GM19395 (cell line): ENCODE results near the gene KCNK18.
"Not testable (repeated sequence)": the region's sequence is repeated elsewhere in the genome, so short reads cannot be mapped to it uniquely, and the experiment has no call there.

Source experiments
- ATAC-seq: cut with Tn5 transposase; IDR thresholded peaks from one replicate; pipeline ENCODE4 v1.9.1; 2021; ENCODE audit warnings: mild to moderate bottlenecking, moderate library complexity; ENCODE audit not compliant: unreplicated experiment

Gene KCNK18

DNA sequence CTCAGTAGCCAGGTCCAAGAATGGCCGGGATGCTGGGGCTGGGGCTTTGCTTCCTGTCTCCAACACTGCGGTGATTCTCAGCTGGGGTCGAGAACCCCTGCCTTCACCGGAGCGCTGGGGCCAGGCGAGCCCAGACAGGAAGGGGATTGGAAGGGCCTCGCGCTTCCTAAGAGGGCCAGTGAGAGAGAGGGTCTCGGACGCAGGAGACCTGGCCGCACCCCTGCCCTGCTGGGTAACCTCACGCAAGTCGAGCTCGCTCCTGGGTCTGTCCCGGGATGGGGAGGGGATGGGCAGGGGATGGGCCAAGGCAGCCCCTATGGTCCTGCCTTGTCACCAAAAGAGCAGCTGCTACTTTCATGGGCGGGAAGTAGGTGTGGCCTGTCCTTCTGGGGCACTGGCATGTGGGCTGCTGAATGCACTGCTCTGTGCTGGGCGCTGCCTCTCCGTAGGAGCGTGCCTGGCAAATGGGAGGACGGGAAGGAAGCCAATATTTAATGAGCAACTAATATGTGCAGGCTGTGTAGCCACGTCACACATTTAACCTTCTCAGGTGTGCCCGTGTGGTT lies 20.0 kb downstream of the KCNK18 start:
- ATAC-seq: peak; percentile 59

DNA sequence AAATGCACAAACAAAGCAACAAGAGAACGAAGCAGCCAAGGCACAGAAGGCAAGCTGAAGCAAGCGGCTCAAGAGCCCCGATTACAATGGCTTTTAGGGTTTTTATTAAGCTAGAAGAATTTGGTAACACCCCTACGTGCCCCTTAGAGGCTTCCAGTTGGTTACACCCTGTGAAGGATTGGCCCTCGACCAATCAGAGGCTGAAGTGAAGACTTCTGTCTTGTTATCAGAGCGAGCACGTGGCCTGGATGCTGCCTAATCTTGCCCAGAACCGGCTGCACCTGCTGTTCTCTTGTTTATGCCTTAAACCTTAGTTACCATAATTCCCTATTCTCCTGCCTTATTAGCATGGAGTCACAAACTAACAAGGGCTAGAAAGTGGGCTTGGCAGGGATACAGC lies 21.4 kb downstream of the KCNK18 start:
- no peak for ATAC-seq

DNA sequence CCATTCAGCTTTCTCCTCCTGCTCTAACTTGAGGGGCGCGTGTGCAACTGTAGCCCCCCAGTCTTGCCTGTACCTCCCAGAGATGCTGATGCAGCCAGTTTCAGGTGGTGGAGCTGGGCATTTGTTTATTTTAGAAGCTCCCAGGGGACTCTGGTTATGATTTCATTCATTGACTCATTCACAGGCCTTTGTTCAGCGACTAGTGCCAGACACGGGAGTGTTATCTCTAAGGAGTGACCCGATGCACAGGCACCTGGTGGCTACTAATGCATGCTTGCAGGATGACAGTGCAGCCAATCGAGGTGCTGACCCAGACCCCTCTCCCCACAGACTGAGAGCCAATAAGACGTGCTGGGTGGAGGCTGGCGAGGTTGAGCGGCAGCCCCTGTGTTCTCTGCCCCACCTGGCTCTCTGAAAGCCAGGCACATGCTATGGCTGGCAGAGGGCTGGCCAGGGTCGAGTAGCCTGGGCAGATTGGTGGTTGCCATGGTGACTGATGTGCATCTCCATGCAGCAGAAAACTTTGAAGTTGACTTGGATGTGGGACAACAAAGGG lies 23.9 kb downstream of the KCNK18 start:
- no peak for ATAC-seq

DNA sequence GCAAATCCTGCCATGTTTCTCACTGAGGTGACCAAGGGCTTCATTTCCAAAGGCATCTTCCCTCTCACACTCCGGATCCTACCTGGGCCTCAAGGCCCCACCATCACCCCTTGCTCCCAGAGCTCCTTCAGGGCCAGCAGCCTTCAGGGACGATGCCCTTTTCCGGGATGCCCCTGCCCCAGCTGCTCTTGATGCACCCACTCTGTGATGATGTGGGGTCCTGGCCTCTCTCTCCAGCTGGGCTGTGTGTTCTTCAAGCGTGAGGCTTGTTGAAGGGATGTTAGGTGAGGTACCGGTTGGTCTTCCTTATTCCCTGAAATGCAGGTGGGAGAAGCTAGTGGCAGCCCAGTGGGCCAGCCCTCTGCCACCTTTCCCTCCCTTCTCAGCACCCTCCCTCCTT lies 25.3 kb downstream of the KCNK18 start:
- ATAC-seq: no peak

DNA sequence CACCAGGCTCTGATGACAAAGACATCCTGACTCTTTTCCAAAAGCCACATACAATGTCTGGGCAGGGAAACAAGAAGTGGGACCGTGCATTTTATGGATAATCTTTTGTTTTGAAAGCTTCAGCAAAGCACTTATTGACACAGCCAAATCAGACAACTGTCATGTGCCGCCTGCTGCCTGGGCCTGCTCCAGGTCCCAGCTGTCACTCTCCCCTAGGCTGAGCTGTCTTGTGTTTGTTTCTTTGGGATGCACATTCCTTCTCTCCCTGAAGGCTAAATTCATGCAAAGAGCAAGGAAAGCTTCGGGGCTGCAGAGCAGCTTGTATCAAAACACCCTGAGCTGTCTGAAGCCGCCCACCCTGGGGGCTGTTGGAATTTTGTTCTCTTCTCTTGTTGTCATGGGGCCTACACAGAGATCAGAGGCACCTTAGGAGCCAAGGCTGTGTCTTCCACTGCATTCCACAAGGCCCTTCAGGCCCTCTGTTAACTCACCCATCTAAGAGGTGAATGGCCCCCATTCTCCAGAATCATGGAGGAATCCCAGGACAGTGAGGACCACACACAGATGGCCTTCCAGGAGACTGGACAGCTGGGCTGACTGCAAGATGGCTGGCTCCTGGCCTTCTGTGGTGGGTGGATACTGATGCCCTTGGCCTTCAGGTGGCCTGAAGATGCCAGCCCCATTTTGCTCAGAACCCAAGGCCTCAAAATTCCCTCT lies 25.8 kb downstream of the KCNK18 start:
- ATAC-seq: no peak

DNA sequence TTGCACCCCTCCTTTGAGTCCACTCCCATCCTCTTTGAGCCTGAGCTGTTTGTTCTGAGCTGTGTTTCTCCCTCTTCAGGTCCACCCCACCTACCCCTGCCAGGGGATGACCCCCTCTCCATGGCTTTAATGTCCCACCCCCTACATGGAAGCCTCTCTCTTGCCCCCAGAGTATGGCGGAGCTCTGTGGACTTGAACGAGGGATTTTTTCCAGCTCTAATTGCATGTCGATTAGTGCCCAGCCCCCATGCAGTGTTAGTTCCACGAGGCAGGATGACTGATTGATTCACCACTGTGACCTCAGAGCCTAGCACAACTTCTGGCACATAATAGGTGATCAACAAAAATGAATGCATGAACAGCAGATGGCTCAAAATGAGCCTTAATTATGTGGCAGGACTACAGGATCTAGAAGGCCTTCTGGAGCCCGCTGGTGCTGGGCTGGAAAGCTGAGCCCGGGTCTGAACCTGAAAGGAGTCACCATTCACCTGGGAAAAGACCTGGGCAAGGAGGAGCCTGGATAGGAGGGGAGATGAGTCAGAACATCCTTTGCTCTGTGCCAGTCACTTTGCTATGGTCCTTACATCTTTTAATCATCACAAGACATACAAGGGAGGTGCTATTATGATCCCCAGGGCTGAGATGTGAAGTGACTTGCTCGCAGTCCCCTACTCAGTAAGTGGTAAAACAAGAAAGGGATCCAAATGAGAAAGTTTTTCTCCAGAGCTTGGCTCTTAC lies 26.6 kb downstream of the KCNK18 start:
- no peak for ATAC-seq

DNA sequence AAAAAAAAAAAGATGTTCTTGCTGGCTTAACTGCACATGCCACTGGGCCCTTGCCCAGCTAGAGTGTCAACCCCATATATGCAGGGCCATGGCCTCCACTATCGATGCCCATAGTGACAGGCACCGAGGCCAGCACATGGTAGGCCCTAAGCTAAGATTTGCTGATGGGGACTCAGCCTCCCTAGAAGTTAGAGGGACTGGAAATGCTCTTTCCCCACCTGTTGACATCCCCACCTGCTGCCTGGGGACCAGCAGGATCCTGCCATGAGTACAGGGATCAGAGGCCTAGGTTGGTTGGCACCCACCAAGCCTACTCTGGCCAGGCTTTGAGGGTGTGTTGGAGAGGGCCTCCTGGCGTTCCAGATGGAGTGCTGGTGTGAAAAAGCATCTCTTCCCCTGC lies 27.6 kb downstream of the KCNK18 start:
- no peak for ATAC-seq

DNA sequence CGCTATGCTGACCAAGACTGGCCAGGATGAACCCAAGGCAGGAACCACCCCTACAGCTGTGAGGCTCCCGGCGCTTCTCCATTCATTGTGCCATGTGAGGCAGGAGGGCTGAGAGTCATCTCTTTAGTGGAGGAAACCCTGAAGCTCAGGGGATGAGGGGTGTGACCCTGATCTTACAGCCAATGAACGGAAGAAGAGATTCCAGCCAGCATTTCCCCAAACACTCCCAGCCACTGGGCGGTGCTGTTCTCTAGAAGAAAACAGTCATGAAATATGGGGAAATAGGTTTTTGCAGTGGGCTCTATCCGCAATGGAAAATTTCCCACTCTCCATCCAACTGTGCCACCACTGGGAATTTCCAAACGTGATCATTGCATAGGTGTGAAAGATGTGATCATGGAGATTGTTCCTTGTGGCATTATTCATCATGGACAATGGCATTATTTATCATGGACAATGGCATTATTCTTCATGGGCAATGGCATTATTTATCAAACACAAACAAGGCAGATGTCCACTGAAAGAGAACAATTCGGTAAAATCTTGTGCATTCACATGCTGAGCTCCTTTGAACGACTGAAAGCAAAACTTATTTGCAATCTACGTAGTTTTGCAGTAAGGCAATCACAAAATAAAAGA lies 29.6 kb downstream of the KCNK18 start:
- no peak for ATAC-seq

DNA sequence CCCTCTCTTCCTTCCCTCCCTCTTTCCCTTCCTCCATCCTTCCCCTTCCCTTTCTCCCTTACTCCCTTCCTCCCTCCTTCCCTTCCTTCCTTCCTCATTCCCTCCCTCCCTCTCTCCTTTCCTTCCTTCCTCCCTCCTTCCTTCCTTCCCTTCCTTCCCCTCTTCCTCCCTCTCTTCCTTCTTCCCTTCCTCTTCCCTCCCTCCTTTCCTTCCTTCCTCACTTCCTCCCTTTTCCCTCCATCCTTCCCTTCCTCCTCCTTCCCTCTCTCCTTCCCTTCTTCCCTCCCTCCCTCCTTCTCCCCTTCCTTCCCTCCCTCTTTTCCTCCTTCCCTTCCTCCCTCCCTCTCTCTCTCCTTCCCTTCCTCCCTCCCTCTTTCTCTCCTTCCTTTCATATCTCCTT lies 30.9 kb downstream of the KCNK18 start:
- ATAC-seq: no peak

DNA sequence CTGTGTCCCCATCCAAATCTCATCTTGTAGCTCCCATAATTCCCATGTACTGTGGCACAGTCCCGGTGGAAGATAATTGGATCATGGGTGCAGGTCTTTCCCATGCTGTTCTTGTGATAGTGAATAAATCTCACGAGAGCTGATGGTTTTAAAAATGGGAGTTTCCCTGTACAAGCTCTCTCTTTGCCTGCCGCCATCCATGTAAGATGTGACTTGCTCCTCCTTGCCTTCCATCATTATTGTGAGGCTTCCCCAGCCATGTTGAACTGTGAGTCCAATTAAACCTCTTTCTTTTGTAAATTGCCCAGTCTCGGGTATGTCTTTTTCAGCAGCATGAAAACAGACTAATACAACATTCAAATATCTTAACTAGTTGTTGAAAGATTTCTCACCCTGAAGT lies 32.8 kb downstream of the KCNK18 start:
- not testable (repeated sequence) for ATAC-seq

DNA sequence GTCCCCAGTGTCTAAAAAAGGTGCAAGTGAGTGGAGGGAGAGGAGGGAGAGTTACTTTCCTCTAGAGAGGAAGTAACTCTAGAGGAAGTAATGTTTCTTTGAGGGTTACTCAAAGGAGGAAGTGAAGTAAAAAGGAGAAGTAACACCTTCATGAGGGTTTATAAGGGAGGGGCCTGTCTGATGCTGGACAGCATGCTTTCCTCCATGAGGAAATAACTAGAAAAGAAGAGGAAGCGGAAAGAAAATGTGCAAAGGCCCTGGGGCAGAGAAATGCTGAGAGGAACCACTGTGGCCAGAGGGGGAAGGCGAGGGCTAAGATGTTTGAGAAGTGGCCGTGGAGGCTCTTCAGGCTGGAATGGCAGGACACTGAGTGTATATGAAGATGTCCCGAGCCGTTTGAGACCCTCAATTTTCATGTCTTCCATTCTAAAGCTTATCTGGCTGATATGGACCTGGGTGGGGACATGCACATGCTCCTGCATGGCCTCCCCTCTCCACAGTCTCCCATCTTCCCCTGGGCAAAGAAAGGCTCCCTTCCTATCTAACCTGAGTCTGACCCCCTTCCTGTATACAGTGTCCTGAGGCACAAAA lies 40.2 kb downstream of the KCNK18 start:
- ATAC-seq: no peak

DNA sequence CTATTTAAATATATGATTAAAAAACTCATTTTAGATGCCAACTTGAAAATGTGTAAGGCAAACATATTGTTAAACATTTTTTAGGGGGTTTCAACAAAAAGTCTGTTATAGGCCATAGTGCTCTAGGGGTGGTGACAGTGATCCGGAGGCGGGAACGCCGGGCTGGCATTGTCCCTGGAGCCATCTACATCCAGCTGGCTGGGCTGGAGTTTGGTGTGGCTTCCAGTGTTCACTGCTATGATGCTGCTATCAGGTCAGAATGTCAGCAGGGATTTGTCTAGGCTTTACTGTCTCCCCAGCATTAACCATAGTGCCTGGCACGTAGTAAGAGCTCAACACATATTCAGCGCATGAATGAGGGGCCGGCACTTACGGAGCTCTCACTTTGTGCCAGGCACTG lies 41.8 kb downstream of the KCNK18 start:
- no peak for ATAC-seq

DNA sequence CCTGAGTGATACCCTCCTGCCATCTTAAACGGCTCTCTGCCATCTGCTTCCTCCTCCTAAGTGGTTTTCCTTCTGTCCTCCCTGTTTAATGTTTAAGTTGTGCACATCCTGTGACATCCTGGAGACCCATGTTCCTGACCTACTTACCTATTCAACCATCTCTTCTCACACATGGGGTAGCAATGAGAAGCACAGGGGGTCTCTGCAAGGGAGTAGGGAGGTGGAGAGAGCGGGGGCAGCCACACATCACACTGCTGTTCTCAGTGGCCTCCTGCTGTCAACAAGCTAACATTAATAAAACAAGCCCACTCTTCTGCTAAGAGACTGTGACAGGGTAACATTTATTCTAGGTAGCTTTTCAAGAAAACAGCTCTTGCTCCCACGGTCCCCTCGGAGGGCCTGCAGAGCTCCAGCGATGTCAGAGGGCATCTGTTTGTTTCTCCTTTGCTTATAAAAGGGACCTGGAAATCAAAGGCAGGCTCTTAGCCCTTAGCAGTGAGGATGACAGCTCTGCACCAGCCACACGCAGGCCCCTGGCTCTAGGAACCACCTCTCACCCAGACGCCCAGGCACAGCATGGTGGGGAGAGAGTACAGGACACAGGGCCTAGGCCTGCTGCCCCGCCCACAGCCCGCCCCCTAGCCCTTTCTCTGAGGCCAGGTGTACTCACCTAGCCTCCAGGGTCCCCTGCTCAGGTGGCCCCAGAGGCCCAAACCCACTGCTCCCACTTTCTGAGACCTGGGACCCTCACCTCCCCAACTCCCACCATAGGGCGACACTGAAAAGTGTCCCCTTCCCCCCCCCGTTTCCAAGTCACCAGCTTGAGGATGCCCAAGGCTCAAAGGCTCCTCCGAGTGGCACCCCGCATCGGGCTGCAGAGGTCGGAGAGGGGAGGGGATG lies 42.7 kb downstream of the KCNK18 start:
- ATAC-seq: no peak

DNA sequence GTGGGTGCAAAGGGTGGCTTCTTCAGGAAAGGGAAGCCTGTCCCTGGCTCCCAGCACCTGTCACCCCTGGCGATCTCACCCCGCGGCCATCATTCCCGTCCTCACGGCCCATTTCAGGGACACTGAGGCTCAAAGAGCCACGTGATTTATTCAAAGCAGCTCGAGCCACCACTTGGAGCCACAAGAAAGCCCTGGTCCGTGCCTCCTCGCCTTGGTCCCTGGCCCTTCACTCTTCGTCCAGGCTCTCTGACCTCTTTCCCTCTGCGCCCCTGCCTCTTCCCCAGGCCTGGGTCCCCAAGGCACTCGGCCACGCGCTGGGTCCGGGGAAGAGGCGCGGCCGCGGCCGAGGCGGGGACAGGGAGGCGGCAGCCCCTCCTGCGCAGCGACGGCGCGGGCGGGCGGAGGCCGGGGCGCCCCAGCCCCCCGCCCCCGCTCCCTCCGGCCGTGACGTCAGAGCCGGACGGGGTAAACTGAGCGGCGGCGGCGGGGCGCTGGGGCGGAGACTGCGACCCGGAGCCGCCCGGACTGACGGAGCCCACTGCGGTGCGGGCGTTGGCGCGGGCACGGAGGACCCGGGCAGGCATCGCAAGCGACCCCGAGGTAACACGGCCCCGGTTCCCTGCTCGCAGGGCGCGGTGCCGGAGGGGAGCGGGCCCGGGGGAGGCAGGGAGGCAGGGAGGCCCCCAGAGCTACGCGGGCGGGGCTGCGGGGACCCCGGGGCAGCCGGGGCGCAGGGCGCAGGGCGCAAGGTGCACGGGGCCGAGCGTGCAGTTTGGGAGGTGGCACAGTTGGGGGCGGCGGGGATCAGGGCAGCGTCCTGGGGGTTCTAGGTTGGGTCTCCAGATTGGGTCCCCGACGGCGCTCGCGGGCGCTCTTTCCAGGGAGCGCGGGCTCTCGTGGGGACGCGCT lies 43.6 kb downstream of the KCNK18 start, which contains the start of gene SLC18A2:
Gene SLC18A2 (plus strand): TSS at position 494 of the 909 bp plus-strand sequence. CDS start 580 bp downstream, outside the sequence.
- no peak for ATAC-seq

DNA sequence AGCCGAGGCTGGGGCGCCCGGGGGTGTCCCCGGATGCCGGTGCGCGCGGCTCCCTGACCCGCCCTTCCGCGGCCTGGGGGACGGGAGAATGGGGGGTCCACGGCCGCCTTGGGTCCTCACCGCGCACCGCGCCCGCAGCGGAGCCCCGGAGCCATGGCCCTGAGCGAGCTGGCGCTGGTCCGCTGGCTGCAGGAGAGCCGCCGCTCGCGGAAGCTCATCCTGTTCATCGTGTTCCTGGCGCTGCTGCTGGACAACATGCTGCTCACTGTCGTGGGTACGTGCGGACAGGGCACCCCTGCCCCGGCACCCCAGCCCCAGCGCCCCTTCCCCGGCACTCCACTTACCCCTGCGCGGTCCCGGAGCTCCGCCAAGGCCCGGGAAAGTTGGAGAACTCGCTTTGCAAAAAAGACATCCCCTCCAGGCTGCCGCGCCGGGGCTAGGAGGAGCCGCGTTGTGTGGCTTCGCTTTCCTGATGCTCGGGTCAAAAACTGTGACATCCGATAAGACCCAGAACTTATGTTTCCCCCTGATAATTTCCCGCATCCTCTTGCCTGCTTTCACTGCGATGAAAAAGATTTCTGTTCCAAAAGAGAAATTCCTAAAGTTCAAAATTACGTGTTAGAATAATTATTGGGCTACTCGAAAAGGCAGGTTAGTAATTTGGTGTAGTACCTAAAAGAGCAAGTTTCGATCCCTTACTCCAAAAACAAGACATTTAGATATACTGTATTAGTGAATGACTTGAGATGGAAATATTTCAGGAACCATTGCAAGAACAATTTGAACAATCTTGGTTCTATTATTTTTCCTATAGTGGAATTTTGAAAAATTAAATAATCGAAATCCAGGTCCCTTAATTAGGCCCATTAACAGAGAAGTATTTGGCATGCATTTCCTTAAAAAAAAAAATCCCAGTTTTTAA lies 44.5 kb downstream of the KCNK18 start:
- ATAC-seq: no peak

DNA sequence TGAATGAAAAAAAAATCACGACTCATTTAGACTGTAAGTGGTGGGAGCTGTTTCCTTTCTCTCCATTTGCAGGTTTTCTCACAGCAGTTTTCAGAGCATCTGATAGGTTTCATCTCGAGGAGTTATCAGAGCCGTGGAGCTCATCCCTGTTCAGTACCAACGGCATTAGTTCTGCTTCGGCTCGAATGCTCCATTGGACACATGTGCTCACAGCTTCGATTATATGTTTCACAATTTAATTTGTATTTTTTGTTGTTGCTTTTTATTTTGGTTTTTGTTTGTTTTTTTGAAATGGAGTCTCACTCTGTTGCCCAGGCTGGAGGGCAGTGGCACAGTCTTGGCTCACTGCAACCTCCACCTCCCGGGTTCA lies 45.2 kb downstream of the KCNK18 start:
- ATAC-seq: no peak

DNA sequence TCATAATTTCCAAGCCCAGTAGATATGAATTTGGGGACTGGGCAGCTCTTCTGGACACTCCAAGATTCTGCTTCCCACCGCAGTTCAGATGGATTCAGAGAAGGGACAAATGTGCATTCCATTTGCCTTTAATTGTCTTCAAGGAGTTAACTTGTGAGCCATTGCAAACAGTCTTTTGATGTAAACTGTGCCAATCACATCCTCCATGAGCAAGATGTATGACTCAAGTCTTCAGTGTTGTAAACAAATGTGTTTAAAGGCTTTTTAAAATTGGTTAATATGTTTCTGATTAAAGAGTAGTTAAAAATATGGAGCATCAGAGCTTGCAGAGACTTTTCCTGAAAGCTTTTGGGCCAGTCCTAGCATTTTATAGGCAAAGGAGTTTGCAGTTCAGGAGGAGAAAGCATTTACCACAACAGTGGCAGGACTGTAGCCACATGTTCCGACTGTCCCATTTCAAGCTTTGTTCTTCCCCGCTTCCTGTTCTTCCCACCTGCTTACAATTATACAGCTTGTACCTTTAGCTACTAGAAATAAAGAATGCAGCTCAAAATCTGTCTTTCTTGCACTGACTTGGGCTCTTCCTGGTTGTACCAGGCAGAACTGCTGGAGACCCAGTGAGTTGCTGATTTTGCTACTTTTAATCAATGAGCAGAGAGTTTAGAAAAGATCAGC lies 49.8 kb downstream of the KCNK18 start:
- ATAC-seq: no peak
